Subcutaneous preadipocyte (primary cell): ENCODE results near the gene PHLDB1. TPM values are rescaled to one million over a fixed set of nuclear protein-coding genes. Genes with fewer than 3 reads are reported as not detected.

Source experiments
- small RNA-seq: library from RNA; depleted of rRNA; stranded (forward); fragments of <200 nt; gene quantifications from one replicate; pipeline ENCODE3, GENCODE V24; 2012
- total RNA-seq: library from RNA; depleted of rRNA; stranded (reverse); fragments of >200 nt; gene quantifications from 2 replicates; pipeline ENCODE4 v1.2.3, GENCODE V29; 2012

The PHLDB1 gene
- 148 and 163 TPM in 2 replicates for total RNA-seq

GRCh38 chr11:118607401-118608359 lies at the start of gene PHLDB1:
Gene PHLDB1 (plus strand): TSS chr11:118607615. CDS start chr11:118613837, 6,222 bp downstream.

GRCh38 chr11:118572061-118572980 lies 35.1 kb upstream of the PHLDB1 start, which contains the start of gene ARCN1:
Gene ARCN1 (plus strand): TSS chr11:118572409. CDS start chr11:118572548, 139 bp downstream.

GRCh38 chr11:118679483-118679882 lies 72.1 kb downstream of the PHLDB1 start, which contains the start of gene TREH:
Gene TREH (minus strand): TSS chr11:118679650. CDS start chr11:118679627, 23 bp downstream.

Small RNA genes lying within 50 kb of the gene (small RNA-seq; reads per million reads assigned to genes)
- gene RNU6-1157P = not detected
- gene RNU6-376P = not detected

Other genes with a start within 250 kb of the PHLDB1 start
- gene UBE4A, start 248.0 kb upstream of the PHLDB1 start, total RNA-seq = 43.4 and 54.2 TPM in 2 replicates
- gene ATP5MG, start 206.0 kb upstream of the PHLDB1 start, total RNA-seq = 26.6 and 31.6 TPM in 2 replicates
- 28.7 and 39.1 TPM in 2 replicates for gene KMT2A, start 171.1 kb upstream of the PHLDB1 start, total RNA-seq
- 0.20 TPM in 1 of 2 replicates, not detected in the other for gene TTC36, start 80.1 kb upstream of the PHLDB1 start, total RNA-seq
- gene TMEM25, start 76.4 kb upstream of the PHLDB1 start, total RNA-seq = 0.73 and 1.2 TPM in 2 replicates
- gene IFT46, start 41.7 kb upstream of the PHLDB1 start, total RNA-seq = 36.4 and 40.8 TPM in 2 replicates
- gene ARCN1, start 35.2 kb upstream of the PHLDB1 start, total RNA-seq = 105 and 157 TPM in 2 replicates
- not detected in 2 replicates for gene TREH, start 72.0 kb downstream of the PHLDB1 start, total RNA-seq
- 74.2 and 98.3 TPM in 2 replicates for gene DDX6, start 183.5 kb downstream of the PHLDB1 start, total RNA-seq